HEK293T (cell line): Measurements from ENCODE around the gene GCSH.

ENCODE experiments used
- BHLHE40 ChIP-seq: fragments of 450-650 bp; IDR thresholded peaks from 2 replicates; pipeline ENCODE4 v1.6.1; 2016; ENCODE audit warnings: mild to moderate bottlenecking, moderate library complexity, borderline replicate concordance
- CTBP1 ChIP-seq: fragments of 450-650 bp; IDR thresholded peaks from 2 replicates; pipeline ENCODE4 v1.6.1; 2016; ENCODE audit warnings: borderline replicate concordance
- ELF4 ChIP-seq: fragments of 450-650 bp; IDR thresholded peaks from 2 replicates; pipeline ENCODE4 v1.6.1; 2017; ENCODE audit warnings: antibody characterized with exemption
- FOXA1 ChIP-seq: fragments of 450-650 bp; IDR thresholded peaks from 2 replicates; pipeline ENCODE4 v1.6.1; 2016; ENCODE audit warnings: mild to moderate bottlenecking
- FOXM1 ChIP-seq: fragments of 450-650 bp; IDR thresholded peaks from 2 replicates; pipeline ENCODE4 v1.6.1; 2017; ENCODE audit warnings: mild to moderate bottlenecking, borderline replicate concordance
- HDGF ChIP-seq: fragments of 450-650 bp; IDR thresholded peaks from 2 replicates; pipeline ENCODE4 v1.6.1; 2017; ENCODE audit warnings: antibody characterized with exemption, borderline replicate concordance
- NFRKB ChIP-seq: fragments of 450-650 bp; IDR thresholded peaks from 2 replicates; pipeline ENCODE4 v1.6.1; 2016; ENCODE audit warnings: mild to moderate bottlenecking, moderate library complexity
- SP1 ChIP-seq: fragments of 450-650 bp; IDR thresholded peaks from 2 replicates; pipeline ENCODE4 v1.6.1; 2017
- ZNF384 ChIP-seq: fragments of 450-650 bp; IDR thresholded peaks from 2 replicates; pipeline ENCODE4 v1.6.1; 2016
- TF ChIP-seq, protein P1 (sequence below): fragments of 450-650 bp; IDR thresholded peaks from 2 replicates; pipeline ENCODE4 v1.6.1; 2016

GRCh38 chr16:81094771-81095251 lies 1.4 kb downstream of the GCSH start:
- no peak for TF ChIP-seq ZNF384
- TF ChIP-seq ELF4 = no peak
- no peak for TF ChIP-seq FOXM1
- TF ChIP-seq BHLHE40 = no peak
- TF ChIP-seq SP1 = no peak
- no peak for TF ChIP-seq CTBP1
- TF ChIP-seq HDGF = no peak
- TF ChIP-seq FOXA1 = no peak
- TF ChIP-seq NFRKB = no peak
- TF ChIP-seq, protein P1, sequence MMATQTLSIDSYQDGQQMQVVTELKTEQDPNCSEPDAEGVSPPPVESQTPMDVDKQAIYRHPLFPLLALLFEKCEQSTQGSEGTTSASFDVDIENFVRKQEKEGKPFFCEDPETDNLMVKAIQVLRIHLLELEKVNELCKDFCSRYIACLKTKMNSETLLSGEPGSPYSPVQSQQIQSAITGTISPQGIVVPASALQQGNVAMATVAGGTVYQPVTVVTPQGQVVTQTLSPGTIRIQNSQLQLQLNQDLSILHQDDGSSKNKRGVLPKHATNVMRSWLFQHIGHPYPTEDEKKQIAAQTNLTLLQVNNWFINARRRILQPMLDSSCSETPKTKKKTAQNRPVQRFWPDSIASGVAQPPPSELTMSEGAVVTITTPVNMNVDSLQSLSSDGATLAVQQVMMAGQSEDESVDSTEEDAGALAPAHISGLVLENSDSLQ = no peak
